ENCODE data around the gene RNF208. TPM values are rescaled to one million over a fixed set of nuclear protein-coding genes. Genes with fewer than 3 reads are reported as not detected.
A peak's percentile ranks its signal among the peaks of the same experiment; 100 is the strongest.

The RNF208 gene
- polyA plus RNA-seq, 2 of the 4 experiments (the other 2 are of a cell fraction): 0.06 to 1.7 TPM

GRCh38 chr9:137234055-137234697, 12.1 kb upstream of the RNF208 start:
- ATAC-seq: no peak

GRCh38 chr9:137233143-137233980, 11.3 kb upstream of the RNF208 start:
- no peak for TF ChIP-seq BCL3 (IDR thresholded peaks at IDR 0.05)
- no peak for TF ChIP-seq RFX5 (IDR thresholded peaks at IDR 0.05)
- TF ChIP-seq RARB (CRISPR knock-in tag; IDR thresholded peaks at IDR 0.05): no peak
- TF ChIP-seq MAX (IDR thresholded peaks at IDR 0.05): no peak
- no peak for TF ChIP-seq NPAS2 (CRISPR knock-in tag; IDR thresholded peaks at IDR 0.05; ENCODE audit: borderline replicate concordance)
- no peak for TF ChIP-seq HOXA7 (CRISPR knock-in tag; IDR thresholded peaks at IDR 0.05)
- no peak for TF ChIP-seq EHMT2 (IDR thresholded peaks at IDR 0.05; ENCODE audit: low read depth)
- TF ChIP-seq ZNF302 (CRISPR knock-in tag; IDR thresholded peaks at IDR 0.05): no peak
- TF ChIP-seq USF2 (IDR thresholded peaks at IDR 0.05): no peak
- no peak for TF ChIP-seq CBX2 (IDR thresholded peaks at IDR 0.05; ENCODE audit: borderline replicate concordance, low read depth)
- TF ChIP-seq PHF8 (IDR thresholded peaks at IDR 0.05; ENCODE audit: borderline replicate concordance, low read depth): no peak
- no peak for TF ChIP-seq HMGXB4 (CRISPR knock-in tag; IDR thresholded peaks at IDR 0.05; ENCODE audit: borderline replicate concordance)
- no peak for TF ChIP-seq MYC (IDR thresholded peaks at IDR 0.05; ENCODE audit: borderline replicate concordance, low read length)
- TF ChIP-seq KDM1A (IDR thresholded peaks at IDR 0.05; ENCODE audit: low read depth): no peak
- no peak for TF ChIP-seq EP300 (IDR thresholded peaks at IDR 0.05)
- TF ChIP-seq POLR2A (IDR thresholded peaks at IDR 0.05; ENCODE audit: low read length): no peak
- no peak for ATAC-seq
- Histone ChIP-seq H3K4me3 (no peak overlapping the region), H3K27ac (peak overlapping the region in 1 of 2 experiments; percentile 44; a peak in 1 of 6 replicates), H3K4me2 (no peak overlapping the region), H3K9me3 (no peaks in the 10 kb centered on the region), H3K4me1 (peaks cover 39% of the 10 kb centered on the region)
- no peak for DNase-seq (ENCODE audit: low read depth in 1 of 2, low spot score in 1 of 2)
- WGBS (ENCODE audit: missing lambda C conversion rate): 77% methylated on average over 31 of the region's 40 CpGs
- ChIA-PET POLR2A (no interaction called here), CTCF (interaction anchor here (0.6 to 8.6 kb wide), 7 partner anchors 10 to 205 kb away, joined by 3 to 71 read pairs (median 4); partner anchors contain the start of gene CYSRT1)
- no peak for FAIRE-seq

More at GRCh38 chr9:137234055-137234697, 12.1 kb upstream of the RNF208 start:
- DNase-seq (ENCODE audit: low read depth in 1 of 2, low spot score in 1 of 2) (no peak), FAIRE-seq (no peak)
- H3K4me3 ChIP-seq: no peak overlapping the region
- peaks cover 47% of the 10 kb centered on the region for H3K4me1 ChIP-seq
- H3K9me3 ChIP-seq: no peaks in the 10 kb centered on the region
- POLR2A ChIA-PET: no interaction called here
- WGBS (ENCODE audit: missing lambda C conversion rate): 88% methylated on average over 30 of the region's 40 CpGs
- peak overlapping the region in 1 of 2 experiments; percentile 44; a peak in 1 of 6 replicates for H3K27ac ChIP-seq
- TF ChIP-seq FOXS1 (CRISPR knock-in tag; IDR thresholded peaks at IDR 0.05): no peak
- no peak for TF ChIP-seq EHMT2 (IDR thresholded peaks at IDR 0.05; ENCODE audit: low read depth)
- TF ChIP-seq MAX (IDR thresholded peaks at IDR 0.05): no peak
- no peak for TF ChIP-seq CBX2 (IDR thresholded peaks at IDR 0.05; ENCODE audit: borderline replicate concordance, low read depth)
- TF ChIP-seq TFCP2L1 (CRISPR knock-in tag; IDR thresholded peaks at IDR 0.05): no peak
- TF ChIP-seq EP300 (IDR thresholded peaks at IDR 0.05): no peak
- TF ChIP-seq HES2 (IDR thresholded peaks at IDR 0.05): no peak
- TF ChIP-seq KDM1A (IDR thresholded peaks at IDR 0.05; ENCODE audit: low read depth): no peak
- TF ChIP-seq SREBF2 (IDR thresholded peaks at IDR 0.05): no peak
- no peak for TF ChIP-seq BHLHE40 (IDR thresholded peaks at IDR 0.05; ENCODE audit: low read depth, low read length)
- no peak for TF ChIP-seq RAD21 (conservative IDR thresholded peaks at IDR 0.05 in 1 of 2, IDR thresholded peaks at IDR 0.05 in 1 of 2)
- TF ChIP-seq MYC (IDR thresholded peaks at IDR 0.05; ENCODE audit: borderline replicate concordance, low read length): no peak
- TF ChIP-seq RCOR1 (IDR thresholded peaks at IDR 0.05; ENCODE audit: low read depth, low read length): no peak
- no peak for TF ChIP-seq NPAS2 (CRISPR knock-in tag; IDR thresholded peaks at IDR 0.05; ENCODE audit: borderline replicate concordance)
- TF ChIP-seq JUN (IDR thresholded peaks at IDR 0.05): no peak
- no peak for TF ChIP-seq ZC3H11A (IDR thresholded peaks at IDR 0.05)
- no peak for TF ChIP-seq NR3C1 (IDR thresholded peaks at IDR 0.05)
- H3K4me2 ChIP-seq: no peak overlapping the region
- CTCF ChIA-PET: interaction anchor here (1.1 to 8.6 kb wide), 8 partner anchors 10 to 205 kb away, joined by 3 to 71 read pairs (median 4); partner anchors contain the start of genes CYSRT1 and SSNA1
